Vagina (tissue), 2 donors: ENCODE measurements around the gene RAPGEF3.

Experiments
- POLR2A ChIP-seq, 2 donors: fragments of 450-650 bp; IDR thresholded peaks; one replicate each; pipeline ENCODE4 v1.6.1; 2017; ENCODE audit warnings: antibody characterized with exemption in 2 of 2, mild to moderate bottlenecking in 2 of 2, moderate library complexity in 2 of 2
- TF ChIP-seq, protein P1 (sequence below), 3 experiments: fragments of 450-650 bp in 2 of 3; fragments of 200-600 bp in 1 of 3; sonication (generic) in 1 of 3; IDR thresholded peaks; one replicate each; pipeline ENCODE4 v1.5.1; 2017 to 2019; ENCODE audit warnings: antibody characterized with exemption in 3 of 3, mild to moderate bottlenecking in 2 of 3, moderate library complexity in 2 of 3

DNA sequence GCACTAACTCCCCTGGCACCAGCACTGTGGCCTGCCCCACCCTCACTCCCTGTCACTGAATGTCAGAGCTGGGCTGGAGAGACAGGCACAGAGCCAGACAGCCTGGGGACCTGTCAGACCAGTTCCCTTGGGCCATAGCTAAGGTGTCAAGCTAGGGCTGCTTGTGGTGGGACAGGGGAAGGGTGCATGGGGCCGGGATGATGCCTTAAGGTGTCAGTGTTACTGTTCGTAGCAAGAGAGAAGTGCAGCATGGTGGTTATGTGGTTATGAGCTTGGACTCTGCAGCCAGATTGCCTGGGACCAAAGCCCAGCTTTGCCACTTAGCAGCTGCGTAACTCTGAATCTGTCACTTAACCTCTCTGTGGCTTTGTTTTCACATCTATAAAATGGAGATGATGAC, 3.8 kb downstream of the RAPGEF3 start:
- TF ChIP-seq, protein P1, sequence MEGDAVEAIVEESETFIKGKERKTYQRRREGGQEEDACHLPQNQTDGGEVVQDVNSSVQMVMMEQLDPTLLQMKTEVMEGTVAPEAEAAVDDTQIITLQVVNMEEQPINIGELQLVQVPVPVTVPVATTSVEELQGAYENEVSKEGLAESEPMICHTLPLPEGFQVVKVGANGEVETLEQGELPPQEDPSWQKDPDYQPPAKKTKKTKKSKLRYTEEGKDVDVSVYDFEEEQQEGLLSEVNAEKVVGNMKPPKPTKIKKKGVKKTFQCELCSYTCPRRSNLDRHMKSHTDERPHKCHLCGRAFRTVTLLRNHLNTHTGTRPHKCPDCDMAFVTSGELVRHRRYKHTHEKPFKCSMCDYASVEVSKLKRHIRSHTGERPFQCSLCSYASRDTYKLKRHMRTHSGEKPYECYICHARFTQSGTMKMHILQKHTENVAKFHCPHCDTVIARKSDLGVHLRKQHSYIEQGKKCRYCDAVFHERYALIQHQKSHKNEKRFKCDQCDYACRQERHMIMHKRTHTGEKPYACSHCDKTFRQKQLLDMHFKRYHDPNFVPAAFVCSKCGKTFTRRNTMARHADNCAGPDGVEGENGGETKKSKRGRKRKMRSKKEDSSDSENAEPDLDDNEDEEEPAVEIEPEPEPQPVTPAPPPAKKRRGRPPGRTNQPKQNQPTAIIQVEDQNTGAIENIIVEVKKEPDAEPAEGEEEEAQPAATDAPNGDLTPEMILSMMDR (IDR thresholded peaks at IDR 0.05), result no peak
- no peak for TF ChIP-seq POLR2A (IDR thresholded peaks at IDR 0.05)
